Spleen (tissue), 7 donors: ENCODE measurements around the gene SPG11.

Source experiments
- CTCF ChIP-seq, 11 experiments: fragments of 200-600 bp in 7 of 11; fragments of 450-650 bp in 4 of 11; sonication (generic) in 4 of 11; IDR thresholded peaks in 8 of 11; conservative IDR thresholded peaks in 3 of 11; 1 replicate in 7 of 11; 2 replicates in 4 of 11; pipeline versions ENCODE4 v1.4.0 to v1.8.0; 2016 to 2021; ENCODE audit warnings: antibody characterized with exemption in 11 of 11, inconsistent platforms in 4 of 11, mild to moderate bottlenecking in 1 of 11
- POLR2AphosphoS5 ChIP-seq, 3 donors: sonication (generic); formaldehyde crosslinking; IDR thresholded peaks; one replicate each; pipeline ENCODE4 v1.5.1; 2017; ENCODE audit warnings: antibody characterized with exemption in 3 of 3
- donor health status: DM: no; HTN: no; CAD: no; lungs with moderate emphysema.
- donor health status: DM: no; HTN: no; CAD: no.
- donor health status: DM: no; HTN: no; CAD: no.

GRCh38 chr15:44550256-44550655 is 113.2 kb downstream of the SPG11 start:
- TF ChIP-seq POLR2AphosphoS5 (IDR thresholded peaks at IDR 0.05) = no peak
- TF ChIP-seq CTCF (IDR thresholded peaks at IDR 0.05 in 8 of 11, conservative IDR thresholded peaks at IDR 0.05 in 3 of 11) = peak in 8 of 11 experiments; percentile 12 to 44 (median 28)
